Stomach (tissue), 9 donors: ENCODE results near the gene LONRF2. TPM values are rescaled to one million over a fixed set of nuclear protein-coding genes. Genes with fewer than 3 reads are reported as not detected.

Source experiments
- DNase-seq, 2 donors: peaks; one replicate each; pipeline versions ENCODE4 v3.0.0 to v3.0.0-alpha.2; 2013 to 2019
- H3K27ac ChIP-seq, 5 donors: fragments of 200-600 bp in 4 of 5; sonication (generic) in 4 of 5; one replicate each; pipeline ENCODE4 v1.5.1; 2013 to 2019; ENCODE audit warnings: mild to moderate bottlenecking in 1 of 5, moderate library complexity in 1 of 5
- H3K27me3 ChIP-seq, 3 donors: fragments of 200-600 bp; sonication (generic); one replicate each; pipeline ENCODE4 v1.5.1; 2017 to 2019; ENCODE audit warnings: mixed run types in 1 of 3
- H3K36me3 ChIP-seq, 4 donors: fragments of 200-600 bp; sonication (generic); 1 replicate in 3 of 4; 2 replicates in 1 of 4; pipeline ENCODE4 v1.5.1; 2016 to 2019
- H3K4me1 ChIP-seq, 4 donors: fragments of 200-600 bp; sonication (generic); one replicate each; pipeline ENCODE4 v1.5.1; 2016 to 2019
- H3K4me3 ChIP-seq, 4 donors: fragments of 200-600 bp; sonication (generic) in 3 of 4; one replicate each; pipeline ENCODE4 v1.5.1; 2016 to 2019; ENCODE audit warnings: mild to moderate bottlenecking in 1 of 4
- H3K9me3 ChIP-seq, 4 donors: fragments of 200-600 bp; sonication (generic); one replicate each; pipeline ENCODE4 v1.5.1; 2016 to 2019
- EP300 ChIP-seq: sonication (generic); formaldehyde crosslinking; IDR thresholded peaks from one replicate; pipeline ENCODE4 v1.6.1; 2017; ENCODE audit warnings: antibody characterized with exemption
- POLR2A ChIP-seq, 4 donors: fragments of 450-650 bp; IDR thresholded peaks; one replicate each; pipeline ENCODE4 v1.6.1; 2016; ENCODE audit warnings: antibody characterized with exemption in 4 of 4, control low read depth in 2 of 4, mild to moderate bottlenecking in 1 of 4, moderate library complexity in 1 of 4
- POLR2AphosphoS5 ChIP-seq, 3 donors: sonication (generic); formaldehyde crosslinking; IDR thresholded peaks; one replicate each; pipeline ENCODE4 v1.6.1; 2016; ENCODE audit warnings: antibody characterized with exemption in 3 of 3
- WGBS, 5 donors: extraction: QIAGEN DNeasy Blood & Tissue Kit in 3 of 5; methylation state at CpG; one replicate each; pipeline versions ENCODE4 v1.1.5 to v1.1.7; 2013 to 2018; 5-methylcytosine and 5-hydroxymethylcytosine counted together
- intact Hi-C: fragments of 100-400 bp; cut with DNase I; formaldehyde crosslinking; loops from one replicate; pipeline ENCODE4 v1.15.1; 2023; ENCODE audit warnings: low total_unique reads
- polyA plus RNA-seq, 3 donors: library from polyadenylated mRNA; stranded (reverse); fragments of 200-250 nt; gene quantifications; one replicate each; pipeline ENCODE4 v1.2.3, GENCODE V29; 2013
- total RNA-seq, 5 donors: library from RNA; depleted of rRNA; stranded (reverse); fragments of >200 nt; gene quantifications; one replicate each; pipeline versions ENCODE4 v1.1.0 to v1.2.3, GENCODE V29; 2014 to 2016
- TF ChIP-seq, protein P1 (sequence below), 7 experiments: fragments of 450-650 bp in 4 of 7; fragments of 200-600 bp in 3 of 7; sonication (generic) in 3 of 7; IDR thresholded peaks; one replicate each; pipeline ENCODE4 v1.5.1; 2016 to 2019; ENCODE audit warnings: antibody characterized with exemption in 7 of 7, control low read depth in 2 of 7, mild to moderate bottlenecking in 1 of 7
- donor health status: healthy with polysubstance abuse.
- donor health status: Bipolar disorder and iron deficiency.
- donor health status: healthy.

LONRF2 gene
- total and polyA plus RNA-seq, 8 donors: 0.31 to 32.1 (median 4.7) TPM

GRCh38 chr2:100274566-100275199, 47.6 kb downstream of the LONRF2 start:
- 90 to 94% (median 92%) methylated on average over 17 of the region's 17 CpGs for WGBS, 5 donors
- Histone ChIP-seq H3K36me3 (peaks cover 0 to 40% (median 8%) of the 10 kb centered on the region in 4 donors), H3K4me3 (no peak overlapping the region), H3K9me3 (no peaks in the 10 kb centered on the region), H3K4me1 (no peaks in the 10 kb centered on the region), H3K27me3 (no peaks in the 10 kb centered on the region), H3K27ac (peak overlapping the region in 1 of 5 donors; percentile 74)
- intact Hi-C loops: no loop called here
- no peak for TF ChIP-seq POLR2A (IDR thresholded peaks at IDR 0.05)
- TF ChIP-seq, protein P1, sequence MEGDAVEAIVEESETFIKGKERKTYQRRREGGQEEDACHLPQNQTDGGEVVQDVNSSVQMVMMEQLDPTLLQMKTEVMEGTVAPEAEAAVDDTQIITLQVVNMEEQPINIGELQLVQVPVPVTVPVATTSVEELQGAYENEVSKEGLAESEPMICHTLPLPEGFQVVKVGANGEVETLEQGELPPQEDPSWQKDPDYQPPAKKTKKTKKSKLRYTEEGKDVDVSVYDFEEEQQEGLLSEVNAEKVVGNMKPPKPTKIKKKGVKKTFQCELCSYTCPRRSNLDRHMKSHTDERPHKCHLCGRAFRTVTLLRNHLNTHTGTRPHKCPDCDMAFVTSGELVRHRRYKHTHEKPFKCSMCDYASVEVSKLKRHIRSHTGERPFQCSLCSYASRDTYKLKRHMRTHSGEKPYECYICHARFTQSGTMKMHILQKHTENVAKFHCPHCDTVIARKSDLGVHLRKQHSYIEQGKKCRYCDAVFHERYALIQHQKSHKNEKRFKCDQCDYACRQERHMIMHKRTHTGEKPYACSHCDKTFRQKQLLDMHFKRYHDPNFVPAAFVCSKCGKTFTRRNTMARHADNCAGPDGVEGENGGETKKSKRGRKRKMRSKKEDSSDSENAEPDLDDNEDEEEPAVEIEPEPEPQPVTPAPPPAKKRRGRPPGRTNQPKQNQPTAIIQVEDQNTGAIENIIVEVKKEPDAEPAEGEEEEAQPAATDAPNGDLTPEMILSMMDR (IDR thresholded peaks at IDR 0.05): no peak
- TF ChIP-seq POLR2AphosphoS5 (IDR thresholded peaks at IDR 0.05): no peak
- no peak for TF ChIP-seq EP300
- no peak for DNase-seq

DNA sequence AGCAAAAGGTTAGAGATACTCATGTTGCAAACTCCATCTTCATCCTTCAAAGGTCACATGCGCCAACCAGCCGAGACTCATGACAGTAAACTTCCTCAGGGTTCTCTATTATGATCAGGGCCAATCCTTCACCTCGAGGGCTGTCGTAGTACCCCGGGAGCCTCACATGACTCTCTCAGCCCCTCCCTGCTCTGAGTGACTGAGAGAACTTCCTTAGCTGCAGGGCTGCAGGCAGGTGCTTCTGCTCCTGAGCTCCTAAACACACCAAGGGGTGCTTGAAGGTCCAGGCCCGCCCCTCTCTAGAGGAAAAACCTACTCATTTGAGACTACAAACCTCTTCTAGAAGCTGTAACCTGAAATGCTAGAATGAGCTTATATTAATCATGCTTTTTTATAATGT, 48.2 kb downstream of the LONRF2 start:
- TF ChIP-seq, protein P1 (IDR thresholded peaks at IDR 0.05): no peak
- TF ChIP-seq EP300: no peak
- TF ChIP-seq POLR2AphosphoS5 (IDR thresholded peaks at IDR 0.05): no peak
- no peak for TF ChIP-seq POLR2A (IDR thresholded peaks at IDR 0.05)
- no peaks in the 10 kb centered on the region for H3K9me3 ChIP-seq
- no peak overlapping the region for H3K4me3 ChIP-seq
- peak overlapping the region in 1 of 5 donors; percentile 74 for H3K27ac ChIP-seq
- peaks cover 0 to 40% (median 8%) of the 10 kb centered on the region in 4 donors for H3K36me3 ChIP-seq
- no peaks in the 10 kb centered on the region for H3K27me3 ChIP-seq
- H3K4me1 ChIP-seq: no peaks in the 10 kb centered on the region
- DNase-seq: no peak
- WGBS, 5 donors: 50 to 71% (median 68%) methylated on average over 6 of the region's 6 CpGs
- intact Hi-C loops: no loop called here

- H3K36me3 ChIP-seq: peaks cover 0 to 40% (median 8%) of the 10 kb centered on the region in 4 donors
- no peak for TF ChIP-seq EP300
- TF ChIP-seq, protein P1 (IDR thresholded peaks at IDR 0.05): no peak
- TF ChIP-seq POLR2AphosphoS5 (IDR thresholded peaks at IDR 0.05): no peak
- no peak for TF ChIP-seq POLR2A (IDR thresholded peaks at IDR 0.05)
- H3K4me3 ChIP-seq: no peak overlapping the region
- H3K27ac ChIP-seq: peak overlapping the region in 1 of 5 donors; percentile 74
- intact Hi-C loops: no loop called here
- no peaks in the 10 kb centered on the region for H3K27me3 ChIP-seq
- no peaks in the 10 kb centered on the region for H3K4me1 ChIP-seq
- WGBS, 5 donors: 77 to 95% (median 91%) methylated on average over 1 of the region's 1 CpG
- DNase-seq: no peak
- H3K9me3 ChIP-seq: no peaks in the 10 kb centered on the region
Observed at GRCh38 chr2:100273387-100273786, 48.9 kb downstream of the LONRF2 start.

DNA sequence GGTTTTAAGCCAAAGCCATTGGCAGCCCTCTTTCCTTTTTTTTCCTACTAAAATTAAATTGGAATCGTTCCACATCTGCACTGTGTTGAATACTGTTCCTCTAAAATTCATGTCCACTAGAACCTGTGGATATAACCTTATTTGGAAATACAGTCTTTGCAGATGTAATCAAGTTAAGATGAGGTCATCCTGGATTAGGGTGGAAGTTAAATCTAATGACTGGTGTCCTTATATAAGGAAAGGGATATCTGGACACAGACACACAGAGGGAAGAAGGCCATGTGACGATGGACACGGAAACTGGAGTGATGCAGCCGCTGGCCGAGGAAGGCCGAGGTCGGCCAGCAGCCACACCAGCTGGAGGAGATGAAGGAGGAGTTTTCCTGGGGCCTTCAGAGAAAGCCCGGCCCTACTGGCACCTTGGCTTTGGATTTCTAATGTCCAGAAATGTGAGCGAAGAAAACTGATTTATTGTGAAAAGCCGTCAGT, 49.4 kb downstream of the LONRF2 start:
- peaks cover 0 to 40% (median 8%) of the 10 kb centered on the region in 4 donors for H3K36me3 ChIP-seq
- WGBS, 5 donors: 73 to 81% (median 77%) methylated on average over 10 of the region's 10 CpGs
- H3K4me1 ChIP-seq: no peaks in the 10 kb centered on the region
- DNase-seq: peak in 1 of 2 donors; percentile 72
- intact Hi-C loops: no loop called here
- TF ChIP-seq POLR2AphosphoS5 (IDR thresholded peaks at IDR 0.05) (peak in 1 of 3 donors; percentile 59), POLR2A (IDR thresholded peaks at IDR 0.05) (no peak), EP300 (no peak)
- TF ChIP-seq, protein P1 (IDR thresholded peaks at IDR 0.05): no peak
- H3K4me3 ChIP-seq: no peak overlapping the region
- no peaks in the 10 kb centered on the region for H3K27me3 ChIP-seq
- no peaks in the 10 kb centered on the region for H3K9me3 ChIP-seq
- peak overlapping the region in 1 of 5 donors; percentile 74 for H3K27ac ChIP-seq
